GM19351 (cell line): ENCODE data around the gene SLC39A1.

Experiments
- ATAC-seq: cut with Tn5 transposase; IDR thresholded peaks from one replicate; pipeline ENCODE4 v1.9.1; 2021; ENCODE audit warnings: mild to moderate bottlenecking, moderate library complexity; ENCODE audit not compliant: unreplicated experiment

Gene SLC39A1

DNA sequence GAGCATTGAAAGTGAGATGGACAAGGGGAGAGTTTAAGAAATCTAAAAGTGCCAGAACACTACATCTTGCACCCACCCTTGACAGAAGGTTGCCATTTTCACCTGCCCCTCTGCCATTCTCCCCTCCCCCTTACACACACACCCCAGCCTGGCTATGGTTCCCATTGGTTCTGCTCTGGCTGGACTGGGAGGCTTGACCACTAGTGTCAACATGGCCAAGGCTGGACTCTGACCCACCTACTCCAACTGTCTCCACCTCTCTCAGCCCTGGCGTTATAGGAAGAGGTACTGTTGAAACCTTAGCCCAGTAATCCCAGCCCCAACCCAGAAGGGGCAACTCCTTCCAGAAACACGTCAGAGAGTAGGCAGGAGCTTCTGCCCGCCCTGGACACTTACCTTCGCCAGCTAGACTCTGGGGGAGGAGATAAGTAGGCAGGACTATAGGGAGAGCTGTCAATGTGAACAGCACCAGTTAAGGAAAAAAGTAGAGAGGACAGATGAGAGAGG, 9.4 kb downstream of the SLC39A1 start:
- no peak for ATAC-seq

DNA sequence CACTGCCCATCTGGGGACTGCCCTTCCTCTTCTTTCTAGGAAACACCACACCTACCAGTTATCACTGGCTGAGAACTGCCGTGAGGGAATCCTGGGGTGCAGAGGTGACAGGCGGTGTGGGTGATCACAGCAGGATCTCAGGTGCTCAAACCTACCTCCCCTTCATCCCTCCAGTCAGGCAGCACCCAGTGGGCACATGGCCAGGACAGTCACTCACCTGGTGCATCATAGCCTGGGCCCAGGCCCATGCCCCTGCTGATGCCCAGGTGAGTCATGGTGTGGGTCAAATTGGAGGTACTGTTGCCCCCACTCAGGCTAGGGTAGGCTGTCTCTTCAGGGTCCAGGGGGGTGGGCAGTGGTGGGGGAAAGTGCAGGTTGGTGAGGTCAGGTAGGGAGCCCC, 11.5 kb downstream of the SLC39A1 start:
- no peak for ATAC-seq

DNA sequence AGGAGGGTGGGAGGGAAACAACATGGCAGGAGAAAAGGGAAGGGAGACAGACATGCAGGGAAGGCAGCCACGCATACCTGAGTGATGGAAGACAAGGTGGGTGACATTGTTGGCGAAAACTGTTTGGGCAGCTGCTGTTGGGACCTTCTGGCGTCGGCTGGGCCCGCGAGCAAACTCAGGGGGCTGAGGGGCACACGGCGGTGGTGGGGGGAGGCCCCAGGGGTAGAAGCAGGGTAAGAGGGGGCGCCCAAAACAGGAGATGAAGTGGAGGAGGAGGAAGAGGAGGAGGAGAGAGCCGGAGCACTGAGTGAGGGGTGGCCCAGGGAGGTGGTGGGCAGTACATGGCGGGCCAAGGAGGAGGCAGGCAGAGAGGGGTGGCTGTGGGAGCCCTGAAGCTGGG, 12.2 kb downstream of the SLC39A1 start:
- ATAC-seq, result no peak

DNA sequence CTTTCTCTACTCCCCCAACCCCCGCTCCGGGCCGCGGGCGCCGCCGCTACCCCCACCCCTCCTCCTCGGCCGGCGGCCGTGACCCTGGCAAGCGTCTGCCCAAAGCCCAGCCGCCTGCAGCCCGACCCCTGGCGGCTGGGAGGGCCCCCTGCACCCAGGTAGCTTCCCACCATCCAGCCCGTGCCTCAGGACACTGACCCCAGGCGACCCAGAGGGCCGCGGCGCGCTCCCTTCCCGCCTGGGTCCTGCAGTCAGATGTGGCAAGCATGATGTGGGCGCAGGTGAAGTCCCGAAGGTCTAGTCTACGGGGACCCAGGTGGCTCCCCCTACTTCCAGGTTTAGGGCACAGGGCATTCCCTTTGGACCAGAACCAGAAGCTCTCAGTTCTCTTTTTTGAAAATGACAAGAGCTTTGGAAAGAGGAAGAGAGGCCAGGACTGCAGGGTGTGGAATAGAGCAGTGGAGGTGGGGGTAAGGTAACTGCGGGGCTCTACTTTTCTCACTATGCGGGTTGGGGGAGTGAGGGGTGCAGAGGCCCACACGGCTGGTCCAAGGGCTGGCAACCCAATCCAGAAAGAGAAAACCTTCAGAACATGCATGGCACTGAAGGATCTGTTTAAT, 16.6 kb downstream of the SLC39A1 start, which contains the start of gene DENND4B:
TSS of gene DENND4B (minus strand) at position 97 of the 620 bp plus-strand sequence. CDS start 2,344 bp downstream, outside the sequence.
- peak; percentile 59 for ATAC-seq

DNA sequence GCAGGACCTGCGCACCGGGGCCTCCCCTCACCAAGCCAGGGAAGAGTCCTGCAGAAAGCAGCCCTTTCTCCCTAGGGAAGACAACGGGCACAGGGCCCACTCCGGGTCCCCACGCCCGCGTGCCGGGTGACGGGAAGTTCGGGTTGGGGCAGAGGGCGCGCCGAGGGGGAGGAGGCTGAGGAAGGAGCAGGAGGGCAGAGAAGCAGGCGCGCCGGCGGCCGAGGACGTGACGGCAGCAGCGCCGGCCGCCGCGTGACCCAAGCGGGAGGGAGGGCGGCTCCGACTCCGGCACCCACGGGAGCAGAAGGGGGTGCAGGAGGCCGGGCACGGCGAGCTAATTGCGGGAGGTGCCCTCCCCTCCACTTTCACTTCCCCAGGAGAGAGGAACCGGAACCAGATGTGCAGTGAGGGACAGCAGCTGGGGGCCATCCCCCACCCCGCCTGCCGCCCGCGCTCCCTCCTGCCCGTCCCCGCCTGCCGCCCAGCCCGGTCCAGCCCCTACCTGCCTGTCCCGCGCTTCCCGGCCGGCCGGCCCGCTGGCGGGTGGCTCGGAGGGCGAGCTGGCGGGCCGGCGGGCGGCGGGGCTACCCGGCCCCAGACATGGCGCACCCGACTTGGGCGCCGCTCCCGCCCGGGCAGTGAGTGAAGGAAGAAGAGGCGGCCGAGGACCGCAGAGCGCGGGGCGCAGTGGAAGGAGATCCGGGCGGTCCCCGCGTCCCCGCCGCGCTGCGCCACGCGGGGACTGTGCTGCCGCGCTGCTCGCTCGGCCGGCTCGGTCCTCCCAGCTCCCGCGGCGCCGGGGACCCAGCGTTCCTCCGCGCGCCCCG, 17.3 kb downstream of the SLC39A1 start:
- ATAC-seq, result peak; percentile 68

DNA sequence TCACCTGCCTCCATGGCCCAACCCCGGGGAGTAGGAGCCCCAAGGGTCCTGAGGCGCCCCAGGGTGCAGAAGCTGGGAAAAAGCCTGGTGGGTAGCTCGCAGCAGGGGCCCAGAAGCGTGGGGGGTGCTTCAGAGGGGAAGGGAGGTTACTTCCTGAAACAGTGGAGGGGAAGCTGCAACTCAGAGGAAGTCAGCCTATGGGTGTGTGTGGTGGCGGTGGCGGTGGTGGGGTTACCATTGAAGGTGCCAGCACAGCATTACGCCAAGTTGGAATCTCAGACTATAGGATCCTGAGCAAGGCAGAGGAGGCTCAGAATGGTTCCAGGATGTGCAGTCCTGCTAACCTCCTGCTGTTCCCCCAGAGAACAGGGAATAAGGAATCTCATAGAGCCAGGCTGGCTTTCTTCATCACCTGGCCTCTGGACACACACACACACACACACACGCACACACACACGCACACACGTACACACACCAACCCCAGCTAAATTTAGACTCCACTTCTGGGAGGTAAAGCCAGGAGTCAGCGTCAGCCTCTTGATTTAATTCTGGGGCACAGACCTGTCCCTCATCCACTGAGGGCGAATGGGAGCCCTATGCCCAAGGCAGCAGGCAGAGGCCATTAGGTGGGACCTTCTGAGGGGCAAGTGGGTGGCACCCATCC, 18.1 kb downstream of the SLC39A1 start:
- no peak for ATAC-seq

DNA sequence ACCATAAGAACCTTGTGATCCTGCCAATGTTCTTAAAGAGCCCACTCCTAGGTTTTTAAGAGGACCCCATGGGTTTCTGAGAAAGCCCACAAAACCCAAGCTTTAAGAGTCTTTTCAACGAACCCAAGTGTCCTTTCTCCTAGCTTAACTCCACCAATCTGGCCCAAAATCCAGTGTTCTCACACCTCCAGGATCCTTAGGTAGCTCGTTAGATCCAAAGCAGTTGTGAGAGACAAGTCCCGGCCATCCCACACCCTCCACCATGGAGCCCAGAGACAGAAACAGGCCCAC, 18.6 kb downstream of the SLC39A1 start:
- ATAC-seq, result no peak

DNA sequence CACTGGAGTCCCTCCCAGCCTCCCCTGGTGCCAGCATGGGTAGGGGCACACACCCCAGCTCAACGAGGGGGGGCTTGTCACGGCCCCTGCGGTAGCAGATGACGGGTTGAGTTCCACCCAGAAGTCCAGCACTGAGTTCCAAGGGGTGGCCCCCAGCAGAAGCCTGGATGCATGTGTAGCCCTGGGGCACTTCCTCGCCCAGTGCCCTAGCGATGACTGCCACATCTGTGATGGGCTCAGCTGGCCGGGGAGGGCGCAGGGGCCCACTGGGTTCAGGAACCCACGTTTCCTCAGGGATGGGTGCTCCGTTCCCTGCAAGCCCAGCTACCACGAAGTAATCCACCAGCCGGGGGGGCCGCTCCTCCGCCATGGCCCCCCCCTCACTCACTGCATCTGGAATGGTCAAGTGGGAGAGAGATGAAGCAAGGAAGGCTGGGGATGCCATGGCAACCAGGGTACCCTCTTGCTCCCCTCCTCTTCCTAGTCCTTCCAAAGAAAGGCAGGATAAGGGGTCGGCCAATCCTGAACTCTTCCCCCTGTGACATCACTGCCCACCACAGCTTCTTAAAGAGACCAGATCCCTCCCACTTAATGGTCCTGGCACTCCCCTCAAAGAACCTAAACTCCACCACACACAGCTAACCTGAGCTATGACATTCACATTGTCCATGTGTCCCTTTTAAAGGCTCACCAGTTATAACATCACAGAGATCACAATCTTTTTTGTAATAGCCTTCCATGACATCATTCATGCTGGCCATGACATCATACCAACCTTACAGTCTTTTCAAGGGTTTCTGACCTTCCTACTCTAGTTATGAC, 19.1 kb downstream of the SLC39A1 start:
- no peak for ATAC-seq

DNA sequence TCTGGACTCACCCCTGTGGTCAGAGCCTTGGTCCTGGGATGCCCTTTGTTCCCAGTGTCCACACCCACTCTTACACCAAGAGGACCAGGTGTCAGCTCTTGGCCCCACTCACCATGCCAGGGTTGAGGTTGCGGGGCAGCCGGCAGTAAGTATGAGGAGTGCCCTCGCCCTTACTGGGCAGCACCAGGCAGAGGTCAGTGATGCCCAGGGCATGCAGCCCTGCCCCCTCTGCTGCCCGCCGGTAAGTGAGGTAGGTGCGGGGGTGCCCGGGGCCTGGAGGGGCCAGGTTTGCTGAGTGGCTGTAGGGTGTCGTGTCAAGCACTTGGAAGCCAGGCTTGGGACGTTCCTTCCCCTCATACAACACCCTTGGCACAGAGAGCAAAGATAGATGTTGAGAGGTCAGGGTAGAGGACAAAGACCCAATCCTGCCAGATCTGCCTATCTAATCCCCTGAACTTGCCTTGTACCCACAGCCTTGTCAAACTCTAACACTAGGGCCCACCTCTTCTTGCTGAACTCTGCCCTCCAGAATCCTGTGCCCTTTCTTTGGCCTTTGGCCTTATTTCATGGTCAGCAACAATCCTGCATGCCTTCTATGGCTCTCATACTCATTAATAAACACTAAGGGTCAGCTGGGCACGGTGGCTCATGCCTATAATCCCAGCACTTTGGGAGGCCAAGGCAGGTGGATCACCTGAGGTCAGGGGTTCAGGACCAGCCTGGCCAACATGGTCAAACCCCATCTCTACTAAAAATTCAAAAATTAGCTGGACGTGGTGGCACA, 20.4 kb downstream of the SLC39A1 start:
- no peak for ATAC-seq

DNA sequence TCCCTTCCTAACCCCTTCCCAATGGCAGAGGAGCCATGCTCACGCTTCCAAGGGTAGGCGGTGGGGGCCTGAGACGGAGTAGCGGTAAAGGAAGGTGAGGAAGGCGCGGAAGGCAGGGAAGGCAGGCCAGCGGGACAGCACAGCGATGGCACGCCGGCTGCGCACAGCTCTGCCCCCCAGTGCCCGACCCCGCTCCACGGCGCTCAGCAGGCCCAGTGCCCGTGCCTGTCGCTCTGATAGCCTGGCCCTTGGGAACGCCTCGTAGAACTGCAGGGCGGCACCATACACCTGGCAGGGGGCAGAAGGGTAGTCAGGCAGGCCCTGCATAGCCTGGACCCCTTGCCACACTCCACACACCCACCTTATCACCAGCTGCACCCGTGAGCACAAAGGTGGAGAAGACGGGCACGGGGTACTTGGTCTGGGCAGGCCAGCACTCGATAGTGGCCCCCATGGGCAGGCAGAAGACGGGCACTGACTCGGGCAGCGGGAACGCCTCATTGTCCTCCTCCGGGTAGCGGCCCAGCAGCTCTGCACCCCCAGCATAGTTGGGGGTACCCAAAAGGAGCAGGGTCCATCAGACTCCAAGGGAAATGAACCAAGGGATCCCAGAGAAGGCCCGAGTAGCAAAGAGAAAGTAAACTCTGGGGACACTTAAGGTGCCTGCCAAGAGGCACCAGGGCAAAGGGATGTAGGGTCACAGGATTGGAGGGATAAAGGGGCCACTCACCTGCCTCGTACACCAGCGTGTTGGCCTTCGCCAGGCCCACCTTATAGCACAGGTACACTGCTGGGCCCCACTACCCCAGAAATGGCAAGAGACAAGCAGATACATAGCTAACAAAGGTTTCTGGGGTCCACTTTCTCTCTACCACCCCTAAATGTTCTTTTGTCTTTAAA, 21.3 kb downstream of the SLC39A1 start:
- no peak for ATAC-seq

DNA sequence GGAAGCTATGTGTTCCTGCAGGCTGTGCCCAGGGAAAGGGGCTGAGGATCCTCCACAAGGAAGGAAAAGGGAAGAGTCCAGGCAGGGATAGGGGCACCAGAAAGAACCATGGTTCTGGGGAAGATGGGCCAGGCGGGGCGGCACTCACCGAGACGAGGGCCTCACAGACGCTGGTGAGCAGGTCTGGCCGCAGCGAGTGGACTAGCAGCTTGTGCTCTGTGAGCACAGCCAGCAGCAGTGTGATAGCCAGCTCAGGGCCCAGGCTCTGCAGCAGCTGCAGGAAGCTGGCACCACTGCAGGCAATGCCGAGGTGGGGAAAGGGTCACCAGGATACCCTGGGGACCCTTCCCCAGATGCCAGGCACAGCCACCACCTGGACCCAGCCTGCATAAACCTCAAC, 22.6 kb downstream of the SLC39A1 start:
- ATAC-seq, result no peak

DNA sequence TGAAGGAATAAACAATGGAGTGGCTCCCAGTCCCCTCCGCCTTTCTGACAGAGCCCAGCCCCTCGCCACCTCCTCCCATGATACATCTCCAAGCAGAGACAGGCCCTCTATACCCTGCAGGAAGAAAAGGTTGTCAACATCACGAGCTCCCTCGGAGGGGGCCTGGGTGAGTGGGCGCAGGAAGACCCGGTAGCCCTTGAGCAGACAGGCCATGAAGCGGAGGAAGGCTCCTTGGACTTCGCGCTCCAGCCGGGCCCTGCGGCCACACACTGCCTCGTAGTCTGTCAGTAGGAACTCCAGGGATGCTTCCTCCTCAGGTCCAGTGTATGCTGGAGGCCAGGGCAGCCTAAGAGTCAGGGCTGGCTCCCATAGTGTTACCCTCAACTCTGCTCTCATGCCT, 23.9 kb downstream of the SLC39A1 start:
- ATAC-seq, result no peak

DNA sequence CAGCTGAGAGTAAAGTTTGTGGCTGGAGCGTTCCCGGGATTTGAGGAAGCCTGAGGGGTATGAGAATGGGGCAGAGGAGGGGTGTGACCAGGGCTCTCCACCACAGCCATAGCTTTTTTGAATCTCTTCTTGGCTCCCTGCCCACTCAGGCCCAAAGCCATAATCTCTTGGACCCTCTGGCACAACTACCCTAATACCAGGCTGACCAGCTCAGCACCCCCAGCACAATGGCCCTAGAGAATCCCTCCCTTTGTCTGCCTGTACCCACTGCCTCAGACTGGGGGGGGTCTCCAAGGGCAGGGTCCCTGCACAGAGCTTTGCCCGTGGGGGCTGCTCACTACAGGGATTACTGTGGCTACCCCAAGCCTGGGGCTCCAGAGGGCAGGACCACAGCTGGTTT, 24.3 kb downstream of the SLC39A1 start:
- no peak for ATAC-seq

DNA sequence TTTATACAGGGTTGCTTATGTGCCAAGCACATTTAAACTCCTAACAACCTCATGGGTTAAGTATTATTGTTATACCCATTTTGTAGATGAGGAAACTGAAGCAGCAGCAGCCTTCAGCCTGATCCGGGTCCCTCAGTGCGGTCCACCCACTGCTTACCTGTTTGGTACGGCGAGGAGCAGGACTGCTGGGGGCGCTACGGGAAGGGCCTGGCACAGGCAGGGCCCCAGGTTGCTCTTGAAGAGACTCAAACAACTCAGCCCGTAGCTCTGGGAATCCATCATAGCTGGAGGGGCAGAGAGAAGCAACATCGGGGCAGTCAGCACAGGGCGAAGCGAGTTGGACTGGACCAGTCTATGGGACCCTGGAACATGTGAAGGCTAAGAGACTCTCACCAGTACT, 26.0 kb downstream of the SLC39A1 start:
- no peak for ATAC-seq

DNA sequence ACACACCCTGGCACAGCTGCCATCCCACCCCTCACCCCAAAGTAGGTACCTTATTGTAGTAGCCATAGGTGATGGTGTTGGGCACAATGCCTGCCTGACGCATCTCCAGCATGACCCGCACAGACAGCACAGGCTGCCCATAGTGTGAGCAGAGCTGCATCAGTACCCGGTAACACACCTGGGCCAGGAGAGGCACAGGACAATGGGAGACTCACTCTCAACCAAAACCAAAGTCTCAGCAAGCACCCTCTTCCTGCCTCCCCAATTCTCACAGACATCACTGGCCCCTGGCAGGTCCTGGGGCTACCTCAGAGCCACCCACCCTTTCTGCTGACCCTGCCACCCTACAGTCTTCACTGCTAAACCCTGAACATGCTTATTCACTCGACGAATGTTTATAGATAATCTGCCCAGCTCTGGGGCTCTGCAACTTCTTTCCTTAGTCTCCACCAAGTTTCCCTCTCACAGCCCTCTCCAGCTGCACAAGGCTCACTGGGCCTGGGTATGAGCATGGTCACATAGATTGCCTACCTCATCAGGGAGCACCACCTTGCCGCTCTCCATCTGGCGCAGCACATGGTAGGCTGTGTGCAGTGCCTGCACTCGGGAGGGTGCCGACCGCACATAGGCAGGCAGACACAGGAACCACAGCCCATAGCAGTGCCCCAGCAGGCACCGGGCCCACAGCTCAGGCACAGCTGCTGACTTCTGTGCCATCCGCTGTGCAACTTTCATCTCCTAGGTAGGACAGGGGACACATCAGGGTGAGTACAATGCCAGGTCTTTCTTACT, 27.1 kb downstream of the SLC39A1 start:
- no peak for ATAC-seq

DNA sequence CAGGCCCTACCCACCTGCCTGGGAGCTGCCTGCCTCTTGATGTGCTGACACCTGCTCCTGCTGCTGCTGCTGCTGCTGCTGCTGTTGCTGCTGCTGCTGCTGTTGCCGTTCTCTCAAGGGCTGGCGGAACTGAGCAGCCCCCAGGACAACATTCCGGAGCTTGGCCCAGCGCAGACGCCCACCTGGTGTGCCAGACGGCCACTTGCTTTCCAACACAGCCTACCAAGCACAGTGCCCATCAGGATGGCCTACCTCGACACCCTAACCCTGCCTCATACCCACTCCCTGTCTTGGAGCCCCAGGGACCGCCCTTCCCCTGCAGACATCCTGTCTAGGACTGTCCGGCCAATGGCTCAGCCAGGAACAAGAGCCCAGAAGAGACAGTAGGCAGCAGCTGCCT, 28.6 kb downstream of the SLC39A1 start:
- ATAC-seq, result no peak

DNA sequence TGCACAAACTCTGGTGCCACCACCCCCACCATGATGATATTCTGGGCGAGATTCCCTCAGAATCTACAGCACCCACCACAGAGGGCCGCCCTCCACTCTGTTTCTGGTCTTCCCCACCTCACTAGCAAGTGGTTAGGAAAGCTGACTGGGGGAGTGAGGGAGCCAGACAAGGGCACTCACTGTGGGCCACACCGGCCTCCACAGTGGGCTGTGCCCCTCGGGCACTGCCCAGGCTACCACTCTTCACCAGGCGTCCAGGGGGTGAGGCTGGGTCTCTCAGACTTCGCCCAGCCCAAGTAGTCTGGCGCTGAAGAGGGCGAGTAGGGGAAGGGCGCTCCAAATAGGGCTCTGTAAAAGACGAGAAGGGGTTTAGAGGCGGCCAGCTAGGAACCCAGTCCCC, 29.4 kb downstream of the SLC39A1 start:
- ATAC-seq, result no peak

DNA sequence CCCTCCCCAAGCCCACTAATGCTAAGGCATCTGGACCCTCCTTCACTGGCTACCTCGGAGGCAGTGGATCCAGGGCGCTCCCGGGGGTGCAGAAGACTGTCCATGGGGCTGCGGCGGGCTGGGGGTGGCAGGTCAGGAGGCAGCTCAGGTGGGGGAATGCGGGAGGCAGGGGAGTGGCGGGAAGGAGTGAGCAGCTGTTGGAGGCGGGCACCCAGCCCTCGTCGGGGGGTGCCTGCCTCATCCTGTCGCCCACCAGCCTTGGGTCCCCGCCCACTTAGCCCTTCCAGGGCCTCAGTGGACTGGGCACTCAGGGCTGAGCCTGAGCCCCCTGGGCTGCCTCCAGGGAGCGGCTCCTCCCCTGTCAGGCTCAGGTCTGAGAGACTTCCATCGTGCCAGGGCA, 29.9 kb downstream of the SLC39A1 start:
- no peak for ATAC-seq
